Activated B cell treated with CpG ODN at 0.5 μM for 24 hours (primary cell): ENCODE data around the gene ARL5B. TPM values are rescaled to one million over a fixed set of nuclear protein-coding genes. Genes with fewer than 3 reads are reported as not detected.
"Not testable (repeated sequence)": the region's sequence is repeated elsewhere in the genome, so short reads cannot be mapped to it uniquely, and the experiment has no call there.

Experiments used
- ATAC-seq: fragments of 200-7000 bp; cut with Tn5 transposase; one replicate; pipeline ENCODE4 v1.10.0; 2021; ENCODE audit warnings: low read depth, mild to moderate bottlenecking, moderate library complexity
- CTCF ChIA-PET: fragments of 350-600 bp; sonication (Branson Sonifier 250); formaldehyde crosslinking; loops from one replicate; lab custom pipeline; 2021; ENCODE audit warnings: antibody characterized with exemption; lab: Charles Lee
- POLR2A ChIA-PET: fragments of 350-600 bp; sonication (Branson Sonifier 250); formaldehyde crosslinking; loops from one replicate; lab custom pipeline; 2021; ENCODE audit warnings: antibody characterized with exemption; lab: Charles Lee
- DNase-seq: peaks from one replicate; pipeline ENCODE4 v3.0.0; 2022
- H3K27ac Mint-ChIP-seq: one replicate; pipeline ENCODE4 v1.8.0; 2020; ENCODE audit warnings: mixed read lengths
- H3K27me3 Mint-ChIP-seq: one replicate; pipeline ENCODE4 v1.8.0; 2021; ENCODE audit warnings: mixed read lengths
- H3K36me3 Mint-ChIP-seq: one replicate; pipeline ENCODE4 v1.8.0; 2021; ENCODE audit warnings: low read depth, mixed read lengths
- H3K4me1 Mint-ChIP-seq: one replicate; pipeline ENCODE4 v1.8.0; 2021; ENCODE audit warnings: mixed read lengths
- H3K4me3 Mint-ChIP-seq: one replicate; pipeline ENCODE4 v1.8.0; 2020; ENCODE audit warnings: mild to moderate bottlenecking, mixed read lengths
- H3K9me3 Mint-ChIP-seq: one replicate; pipeline ENCODE4 v1.8.0; 2020; ENCODE audit warnings: mixed read lengths
- CTCF ChIP-seq: fragments of 200-600 bp; IDR thresholded peaks from one replicate; pipeline ENCODE4 v1.8.0; 2022; ENCODE audit warnings: antibody characterized with exemption, mild to moderate bottlenecking
- intact Hi-C: fragments of 100-400 bp; cut with micrococcal nuclease; formaldehyde crosslinking; loops from one replicate; pipeline ENCODE4 v1.15.1; 2024
- total RNA-seq: library from RNA; stranded (reverse); gene quantifications from 2 replicates; pipeline ENCODE4 v1.2.3, GENCODE V29; 2022

The ARL5B gene
- total RNA-seq, 1 donor from 2014 or later: 10.6 TPM

DNA sequence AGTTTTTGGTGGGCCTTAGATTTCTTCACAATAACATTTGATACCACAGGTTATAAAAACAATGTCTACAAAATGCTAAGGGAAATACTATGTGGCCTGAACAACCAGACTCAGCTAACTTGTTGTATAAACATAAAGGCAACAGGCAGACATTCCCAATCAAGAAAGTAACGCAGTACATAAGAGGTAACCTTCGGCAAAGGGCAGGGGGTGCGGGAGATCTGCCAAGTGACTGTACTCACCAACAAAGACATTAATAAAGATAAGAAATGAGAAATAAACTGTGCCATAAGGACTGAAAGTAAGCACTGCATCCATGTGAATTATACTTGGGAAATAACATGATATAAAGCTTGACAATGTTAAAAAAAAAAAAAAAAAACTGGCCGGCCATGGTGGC is 23.2 kb upstream of the ARL5B start:
- DNase-seq (no peak), ATAC-seq (no peak)
- intact Hi-C loops: no loop called here
- H3K4me1 Mint-ChIP-seq: no peaks in the 10 kb centered on the region
- no peak overlapping the region for H3K27ac Mint-ChIP-seq
- ChIA-PET CTCF (no interaction called here), POLR2A (interaction anchor here (0.7 kb wide), 1 partner anchor 23 kb away, joined by 3 read pairs; the partner anchor contains the start of gene ARL5B)
- H3K9me3 Mint-ChIP-seq: no peaks in the 10 kb centered on the region
- H3K27me3 Mint-ChIP-seq: no peaks in the 10 kb centered on the region
- no peak overlapping the region for H3K4me3 Mint-ChIP-seq
- TF ChIP-seq CTCF: no peak
- peaks cover 18% of the 10 kb centered on the region for H3K36me3 Mint-ChIP-seq

- H3K9me3 Mint-ChIP-seq, H3K27ac Mint-ChIP-seq, ATAC-seq, intact Hi-C loops, DNase-seq, H3K27me3 Mint-ChIP-seq, CTCF ChIA-PET, H3K4me1 Mint-ChIP-seq, H3K4me3 Mint-ChIP-seq: not testable (repeated sequence)
- POLR2A ChIA-PET: interaction anchor here (0.7 kb wide), 1 partner anchor 13 kb away, joined by 3 read pairs; no protein-coding TSS in a partner anchor
- H3K36me3 Mint-ChIP-seq: peaks cover 29% of the 10 kb centered on the region
Measured at GRCh38 chr10:18637400-18637799, 21.8 kb upstream of the ARL5B start.

GRCh38 chr10:18639719-18640118 is 19.5 kb upstream of the ARL5B start:
- ATAC-seq, H3K27me3 Mint-ChIP-seq, H3K4me3 Mint-ChIP-seq, H3K9me3 Mint-ChIP-seq, H3K4me1 Mint-ChIP-seq, CTCF ChIA-PET, POLR2A ChIA-PET, DNase-seq, H3K27ac Mint-ChIP-seq, intact Hi-C loops: not testable (repeated sequence)
- H3K36me3 Mint-ChIP-seq: peaks cover 34% of the 10 kb centered on the region

- ChIA-PET CTCF (no interaction called here), POLR2A (no interaction called here)
- no peak overlapping the region for H3K27ac Mint-ChIP-seq
- peaks cover 29% of the 10 kb centered on the region for H3K36me3 Mint-ChIP-seq
- intact Hi-C loops: no loop called here
- no peaks in the 10 kb centered on the region for H3K9me3 Mint-ChIP-seq
- H3K4me1 Mint-ChIP-seq: peaks cover 36% of the 10 kb centered on the region
- no peak for DNase-seq
- no peak for TF ChIP-seq CTCF
- H3K4me3 Mint-ChIP-seq: no peak overlapping the region
- H3K27me3 Mint-ChIP-seq: no peaks in the 10 kb centered on the region
- no peak for ATAC-seq
Measured at GRCh38 chr10:18647151-18647550, 12.1 kb upstream of the ARL5B start.

DNA sequence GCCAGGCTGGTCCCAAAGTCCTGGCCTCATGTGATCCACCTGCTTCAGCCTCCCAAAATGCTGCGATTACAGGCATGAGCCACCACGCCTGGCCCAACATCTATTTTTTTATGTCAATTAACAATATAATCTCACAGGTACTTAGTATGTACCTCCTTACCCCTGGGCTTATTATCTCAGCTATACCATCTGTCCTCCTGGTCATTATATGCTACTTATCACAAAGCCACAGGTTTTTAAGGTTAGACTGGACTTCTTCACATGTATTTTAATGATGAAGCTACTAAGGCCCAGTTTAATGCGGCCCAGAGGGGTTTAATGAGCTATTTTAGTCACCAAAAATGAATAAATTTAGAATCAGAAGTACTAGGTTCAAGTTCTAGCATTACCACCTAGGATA is 11.3 kb upstream of the ARL5B start:
- no peak for ATAC-seq
- no peak overlapping the region for H3K27ac Mint-ChIP-seq
- H3K36me3 Mint-ChIP-seq: peaks cover 26% of the 10 kb centered on the region
- ChIA-PET POLR2A (interaction anchor here (2.0 kb wide), 1 partner anchor 11 kb away, joined by 10 read pairs; the partner anchor contains the start of gene ARL5B), CTCF (no interaction called here)
- H3K4me1 Mint-ChIP-seq: peaks cover 38% of the 10 kb centered on the region
- DNase-seq: no peak
- no peaks in the 10 kb centered on the region for H3K9me3 Mint-ChIP-seq
- intact Hi-C loops: loop anchor here (2.0 kb wide), 1 partner anchor 15 kb away; no protein-coding TSS in a partner anchor
- no peak overlapping the region for H3K4me3 Mint-ChIP-seq
- H3K27me3 Mint-ChIP-seq: no peaks in the 10 kb centered on the region
- TF ChIP-seq CTCF: no peak

DNA sequence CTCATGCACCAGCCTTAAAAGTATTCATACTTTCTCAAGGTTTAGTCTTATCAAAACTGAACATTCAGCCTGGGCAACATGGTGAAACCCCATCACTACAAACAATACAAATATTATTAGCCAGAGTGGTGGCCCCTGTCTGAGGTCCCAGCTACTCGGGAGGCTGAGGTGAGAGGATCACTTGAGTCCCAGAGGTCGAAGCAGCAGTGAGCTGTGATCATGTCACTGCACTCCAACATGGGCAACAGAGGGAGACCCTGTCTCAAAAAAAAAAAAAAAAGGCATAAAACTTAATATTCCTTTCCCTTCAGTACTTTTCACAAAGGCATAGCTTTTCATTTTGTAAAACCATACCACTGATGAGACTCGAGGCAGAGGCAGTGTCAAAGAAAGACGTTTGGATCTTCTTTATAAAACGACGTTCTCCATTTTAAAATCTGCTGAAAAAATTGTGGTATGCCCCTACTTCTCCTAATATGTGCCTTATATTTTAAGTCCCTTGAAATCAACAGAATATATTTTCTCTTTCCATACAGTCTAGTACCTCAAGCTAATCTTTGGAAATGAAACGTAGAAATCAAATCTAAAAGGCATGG is 9.8 kb upstream of the ARL5B start:
- ChIA-PET POLR2A (interaction anchor here (2.0 kb wide), 1 partner anchor 10 kb away, joined by 10 read pairs; the partner anchor contains the start of gene ARL5B), CTCF (no interaction called here)
- Mint-ChIP-seq H3K4me1 (peaks cover 38% of the 10 kb centered on the region), H3K4me3 (peak overlapping the region; percentile 94), H3K9me3 (no peaks in the 10 kb centered on the region), H3K27ac (no peak overlapping the region), H3K36me3 (peaks cover 18% of the 10 kb centered on the region), H3K27me3 (no peaks in the 10 kb centered on the region)
- intact Hi-C loops: loop anchor here (2.0 kb wide), 1 partner anchor 13 kb away; no protein-coding TSS in a partner anchor
- no peak for ATAC-seq
- DNase-seq: no peak
- TF ChIP-seq CTCF: no peak
